AG09309 (cell line): ENCODE measurements around the gene RCC1.

Source experiments
- DNase-seq: peaks from one replicate; pipeline ENCODE4 v3.0.0-alpha.2; 2010; ENCODE audit warnings: low read depth
- H3K4me3 ChIP-seq: 2 replicates; pipeline ENCODE4 v1.5.1; 2011; ENCODE audit warnings: mild to moderate bottlenecking, low read depth, low read length, moderate library complexity; ENCODE audit not compliant: control insufficient read depth
- CTCF ChIP-seq: IDR thresholded peaks from 2 replicates; pipeline ENCODE4 v1.5.1; 2011; ENCODE audit warnings: mild to moderate bottlenecking, low read depth, low read length, inconsistent platforms; ENCODE audit not compliant: insufficient read depth, control insufficient read depth; ENCODE audit errors: missing control alignments

RCC1 gene

GRCh38 chr1:28526886-28527285 is 21.0 kb downstream of the RCC1 start:
- TF ChIP-seq CTCF: no peak
- no peak for DNase-seq
- H3K4me3 ChIP-seq: no peak overlapping the region

- DNase-seq: no peak
- no peak for TF ChIP-seq CTCF
- no peak overlapping the region for H3K4me3 ChIP-seq
Measured at GRCh38 chr1:28530456-28530855, 24.6 kb downstream of the RCC1 start.

GRCh38 chr1:28534671-28535070 is 28.8 kb downstream of the RCC1 start:
- no peak for DNase-seq
- TF ChIP-seq CTCF: no peak
- H3K4me3 ChIP-seq: no peak overlapping the region

GRCh38 chr1:28535180-28535579 is 29.3 kb downstream of the RCC1 start:
- TF ChIP-seq CTCF: no peak
- H3K4me3 ChIP-seq: no peak overlapping the region
- no peak for DNase-seq

GRCh38 chr1:28537457-28538199 is 31.8 kb downstream of the RCC1 start:
- no peak for TF ChIP-seq CTCF
- no peak for DNase-seq
- no peak overlapping the region for H3K4me3 ChIP-seq

GRCh38 chr1:28538286-28538685 is 32.4 kb downstream of the RCC1 start:
- DNase-seq: no peak
- H3K4me3 ChIP-seq: no peak overlapping the region

More at GRCh38 chr1:28538286-28538685, 32.4 kb downstream of the RCC1 start:
- TF ChIP-seq CTCF: no peak
